Left ventricle myocardium inferior (tissue), 1 donor: ENCODE results near the gene KCNIP2. TPM values are rescaled to one million over a fixed set of nuclear protein-coding genes. Genes with fewer than 3 reads are reported as not detected.

ENCODE experiments used
- DNase-seq: peaks from one replicate; pipeline ENCODE4 v3.0.0-alpha.2; 2020
- H3K27ac ChIP-seq: fragments of 200-600 bp; replicated peaks from 2 replicates; pipeline ENCODE4 v1.8.0; 2021
- H3K27me3 ChIP-seq: fragments of 200-600 bp; 2 replicates; pipeline ENCODE4 v1.8.0; 2021; ENCODE audit warnings: low read depth
- H3K36me3 ChIP-seq: fragments of 200-600 bp; 2 replicates; pipeline ENCODE4 v1.8.0; 2021
- H3K4me1 ChIP-seq: fragments of 200-600 bp; 2 replicates; pipeline ENCODE4 v1.8.0; 2021
- H3K4me3 ChIP-seq: fragments of 200-600 bp; 2 replicates; pipeline ENCODE4 v1.8.0; 2021; ENCODE audit warnings: mild to moderate bottlenecking, moderate library complexity
- H3K9me3 ChIP-seq: fragments of 200-600 bp; replicated peaks from 2 replicates; pipeline ENCODE4 v1.8.0; 2021
- intact Hi-C: fragments of 100-400 bp; cut with micrococcal nuclease; formaldehyde crosslinking; loops from one replicate; pipeline ENCODE4 v1.11.0; 2022
- total RNA-seq: library from RNA; stranded (reverse); fragmentation: NEBNext Ultra II Directional; extraction: Animal tissue kit (Norgen Biotek cat#: 25700); gene quantifications from one replicate; pipeline ENCODE4 v1.2.1, GENCODE V29; 2021
- TF ChIP-seq, protein P1 (sequence below): fragments of 200-600 bp; IDR thresholded peaks from 2 replicates; pipeline ENCODE4 v1.8.0; 2021; ENCODE audit warnings: antibody characterized with exemption, mild to moderate bottlenecking, borderline replicate concordance
- donor health status: DM: no; HTN: yes; CAD: no; lungs with severe emphysema.

KCNIP2 gene
- total RNA-seq, 1 donor from 2014 or later: 29.2 TPM

DNA sequence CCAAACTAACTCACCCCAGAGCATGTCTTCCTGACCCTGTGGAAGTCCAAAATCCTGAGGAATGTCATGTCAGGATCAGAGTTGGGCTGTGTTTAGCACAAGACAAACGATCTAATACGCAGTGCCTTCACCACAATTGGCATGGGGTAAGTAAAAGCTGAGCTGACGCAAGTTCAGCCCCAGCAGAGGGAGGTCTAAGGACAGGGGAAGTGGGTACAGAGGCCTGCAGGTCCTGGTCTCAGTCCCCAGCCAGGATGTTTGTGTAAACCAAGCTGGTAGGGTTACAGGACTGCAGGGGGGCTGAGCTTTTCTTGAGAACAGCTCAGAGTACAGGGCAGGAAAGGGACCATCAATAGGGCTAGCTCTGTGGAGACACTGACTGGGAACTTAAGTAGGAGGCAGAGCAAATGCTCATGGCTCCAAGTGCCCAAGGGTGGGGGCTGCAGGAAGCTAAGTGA is 5.3 kb upstream of the KCNIP2 start:
- Histone ChIP-seq H3K9me3 (no peaks in the 10 kb centered on the region), H3K27ac (peak overlapping the region; percentile 11), H3K4me3 (no peak overlapping the region), H3K36me3 (peaks cover 40% of the 10 kb centered on the region), H3K27me3 (no peaks in the 10 kb centered on the region), H3K4me1 (peaks cover 73% of the 10 kb centered on the region)
- intact Hi-C loops: loop anchor here (10.0 kb wide), 1 partner anchor 156 kb away; no protein-coding TSS in a partner anchor
- TF ChIP-seq, protein P1, sequence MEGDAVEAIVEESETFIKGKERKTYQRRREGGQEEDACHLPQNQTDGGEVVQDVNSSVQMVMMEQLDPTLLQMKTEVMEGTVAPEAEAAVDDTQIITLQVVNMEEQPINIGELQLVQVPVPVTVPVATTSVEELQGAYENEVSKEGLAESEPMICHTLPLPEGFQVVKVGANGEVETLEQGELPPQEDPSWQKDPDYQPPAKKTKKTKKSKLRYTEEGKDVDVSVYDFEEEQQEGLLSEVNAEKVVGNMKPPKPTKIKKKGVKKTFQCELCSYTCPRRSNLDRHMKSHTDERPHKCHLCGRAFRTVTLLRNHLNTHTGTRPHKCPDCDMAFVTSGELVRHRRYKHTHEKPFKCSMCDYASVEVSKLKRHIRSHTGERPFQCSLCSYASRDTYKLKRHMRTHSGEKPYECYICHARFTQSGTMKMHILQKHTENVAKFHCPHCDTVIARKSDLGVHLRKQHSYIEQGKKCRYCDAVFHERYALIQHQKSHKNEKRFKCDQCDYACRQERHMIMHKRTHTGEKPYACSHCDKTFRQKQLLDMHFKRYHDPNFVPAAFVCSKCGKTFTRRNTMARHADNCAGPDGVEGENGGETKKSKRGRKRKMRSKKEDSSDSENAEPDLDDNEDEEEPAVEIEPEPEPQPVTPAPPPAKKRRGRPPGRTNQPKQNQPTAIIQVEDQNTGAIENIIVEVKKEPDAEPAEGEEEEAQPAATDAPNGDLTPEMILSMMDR: no peak
- DNase-seq: no peak

DNA sequence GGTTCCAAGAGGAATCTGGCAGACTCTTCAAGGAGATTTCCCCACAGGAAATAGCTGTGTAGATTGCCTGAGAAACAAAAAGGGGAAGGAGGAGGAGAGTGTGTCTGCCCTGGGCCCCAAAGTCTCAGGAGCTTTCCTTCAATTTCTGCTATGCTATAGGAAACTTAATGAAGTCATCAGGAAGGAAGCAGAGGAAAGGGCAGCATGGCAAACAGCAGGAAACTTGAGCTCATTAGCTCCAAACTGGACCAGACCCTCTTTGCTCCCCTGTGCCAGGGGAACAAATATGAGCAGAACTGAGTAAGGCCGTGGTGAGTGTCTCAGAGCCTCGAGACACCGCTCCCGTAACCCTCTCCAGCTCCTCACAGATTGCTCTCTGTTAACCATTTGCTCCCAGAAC is 4.8 kb upstream of the KCNIP2 start:
- DNase-seq: no peak

DNA sequence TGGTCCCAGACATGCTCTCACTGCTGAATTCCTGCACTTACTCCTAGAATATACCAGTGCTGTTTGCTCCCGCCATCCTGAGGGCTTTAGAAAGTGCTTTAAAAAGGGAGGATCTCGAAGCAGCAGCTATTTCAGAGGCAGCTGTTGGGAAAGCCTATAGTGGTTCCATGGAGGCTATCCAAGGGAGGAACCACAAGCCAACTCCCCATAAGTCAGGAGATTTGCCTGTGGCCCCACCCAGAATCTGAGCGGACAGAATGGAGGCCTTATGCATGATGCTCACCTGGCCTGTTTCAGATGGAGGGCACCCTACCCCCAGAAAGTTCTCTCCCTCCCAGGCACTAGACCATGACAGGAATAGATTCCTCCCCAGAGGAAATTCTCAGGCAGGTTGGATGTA is 2.3 kb upstream of the KCNIP2 start:
- DNase-seq: no peak
- Histone ChIP-seq H3K4me3 (no peak overlapping the region), H3K9me3 (no peaks in the 10 kb centered on the region), H3K27me3 (no peaks in the 10 kb centered on the region), H3K36me3 (peaks cover 40% of the 10 kb centered on the region), H3K27ac (peak overlapping the region; percentile 25), H3K4me1 (peaks cover 72% of the 10 kb centered on the region)
- intact Hi-C loops: loop anchor here (10.0 kb wide), 1 partner anchor 159 kb away; no protein-coding TSS in a partner anchor
- TF ChIP-seq, protein P1: no peak

More for the DNA sequence above, 4.8 kb upstream of the KCNIP2 start:
- intact Hi-C loops: loop anchor here (10.0 kb wide), 1 partner anchor 156 kb away; no protein-coding TSS in a partner anchor
- TF ChIP-seq, protein P1: no peak
- Histone ChIP-seq H3K36me3 (peaks cover 40% of the 10 kb centered on the region), H3K27ac (peak overlapping the region; percentile 11), H3K4me1 (peaks cover 75% of the 10 kb centered on the region), H3K9me3 (no peaks in the 10 kb centered on the region), H3K4me3 (no peak overlapping the region), H3K27me3 (no peaks in the 10 kb centered on the region)

DNA sequence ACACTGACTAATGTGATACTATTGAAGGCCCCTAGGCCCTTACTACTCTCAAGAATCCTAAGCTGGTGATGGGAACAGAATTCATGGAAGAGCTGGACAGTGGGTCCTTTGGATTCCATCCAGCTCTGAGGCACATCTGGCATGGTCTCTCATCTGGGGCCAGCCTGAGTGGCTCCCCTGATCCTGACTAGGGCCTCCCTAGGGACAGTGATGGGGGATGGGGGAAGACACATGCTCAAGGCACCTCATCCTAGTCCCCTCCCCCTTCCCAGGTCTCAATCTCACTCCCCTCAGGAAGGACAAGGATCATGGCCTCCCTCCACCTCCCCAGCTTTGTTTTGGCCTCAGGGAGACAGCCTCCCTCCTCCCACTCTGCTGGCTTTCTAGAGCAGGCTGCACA is 1.8 kb downstream of the KCNIP2 start:
- peaks cover 12% of the 10 kb centered on the region for H3K36me3 ChIP-seq
- peak overlapping the region; percentile 72 for H3K4me3 ChIP-seq
- intact Hi-C loops: loop anchor here (10.0 kb wide), 1 partner anchor 163 kb away; no protein-coding TSS in a partner anchor
- no peak for DNase-seq
- H3K27ac ChIP-seq: peak overlapping the region; percentile 86
- TF ChIP-seq, protein P1: no peak
- H3K9me3 ChIP-seq: no peaks in the 10 kb centered on the region
- H3K4me1 ChIP-seq: peaks cover 84% of the 10 kb centered on the region
- H3K27me3 ChIP-seq: no peaks in the 10 kb centered on the region

DNA sequence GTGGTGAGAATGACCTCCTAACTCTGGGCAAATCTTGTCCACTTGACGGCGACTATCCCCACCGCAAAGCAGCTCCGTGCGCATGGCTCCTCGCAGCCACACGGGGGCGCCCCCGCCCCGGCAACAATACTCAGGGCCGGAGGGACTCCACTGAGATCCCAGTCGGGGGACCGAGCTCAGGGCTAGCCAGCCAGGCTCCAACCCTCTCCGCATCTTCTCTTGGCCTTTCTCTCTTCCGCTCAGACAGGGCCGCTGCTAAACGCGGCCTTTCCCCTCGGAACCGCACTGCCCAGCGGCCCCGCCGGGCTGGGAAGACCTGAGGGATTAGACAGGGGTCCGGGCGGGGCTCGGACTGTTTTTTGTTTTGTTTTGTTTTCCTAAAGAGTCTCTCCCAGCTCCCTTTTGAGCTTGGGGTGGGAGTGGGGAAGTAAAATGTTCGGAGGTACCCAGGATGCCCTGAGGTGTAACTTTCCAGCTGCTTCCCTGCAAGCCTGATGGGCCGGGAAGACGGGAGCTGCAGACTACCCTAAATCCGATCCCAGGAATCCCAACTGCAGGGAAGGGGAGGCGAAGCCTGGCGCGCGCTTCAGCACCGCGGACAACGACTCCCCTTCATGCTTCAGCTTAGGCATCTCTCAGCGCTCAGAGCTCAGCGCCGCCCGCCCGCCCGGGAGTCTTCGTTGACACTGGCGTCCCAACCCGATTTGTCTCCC is 2.7 kb downstream of the KCNIP2 start:
- no peaks in the 10 kb centered on the region for H3K9me3 ChIP-seq
- H3K27ac ChIP-seq: peak overlapping the region; percentile 72
- peaks cover 87% of the 10 kb centered on the region for H3K4me1 ChIP-seq
- peak; percentile 78 for DNase-seq
- intact Hi-C loops: loop anchor here (10.0 kb wide), 1 partner anchor 164 kb away; no protein-coding TSS in a partner anchor
- H3K27me3 ChIP-seq: no peaks in the 10 kb centered on the region
- TF ChIP-seq, protein P1: peak; percentile 94
- H3K4me3 ChIP-seq: peak overlapping the region; percentile 72
- H3K36me3 ChIP-seq: peaks cover 3% of the 10 kb centered on the region
